Naive thymus-derived CD4-positive, alpha-beta T cell (primary cell): Measurements from ENCODE around the gene ADAMTS20. TPM values are rescaled to one million over a fixed set of nuclear protein-coding genes. Genes with fewer than 3 reads are reported as not detected.

Experiments
- ATAC-seq: fragments of 150-1000 bp; cut with Tn5 transposase; 2 replicates; pipeline ENCODE4 v1.10.0; 2021; ENCODE audit warnings: mild to moderate bottlenecking, moderate library complexity
- CTCF ChIA-PET: fragments of 350-600 bp; sonication (Branson Sonifier 250); formaldehyde crosslinking; loops from one replicate; lab custom pipeline; 2021; ENCODE audit warnings: antibody characterized with exemption; lab: Charles Lee
- POLR2A ChIA-PET: fragments of 350-600 bp; sonication (Branson Sonifier 250); formaldehyde crosslinking; loops from one replicate; lab custom pipeline; 2021; ENCODE audit warnings: antibody characterized with exemption, inconsistent platforms; lab: Charles Lee
- DNase-seq, 9 donors: peaks; one replicate each; pipeline versions ENCODE4 v3.0.0 to v3.0.0-alpha.2; 2020 to 2022; ENCODE audit warnings: mixed read lengths in 1 of 9
- H3K27ac ChIP-seq: one replicate; pipeline ENCODE4 v1.7.0; 2013; ENCODE audit warnings: mild to moderate bottlenecking, low read depth, low read length, moderate library complexity
- H3K27me3 ChIP-seq, 2 donors: one replicate each; pipeline ENCODE4 v1.7.0; 2013; ENCODE audit warnings: low read length in 2 of 2, mild to moderate bottlenecking in 2 of 2, moderate library complexity in 2 of 2; ENCODE audit not compliant: control insufficient read depth in 2 of 2, insufficient read depth in 2 of 2
- H3K36me3 ChIP-seq, 3 experiments: 1 replicate in 2 of 3; 2 replicates in 1 of 3; pipeline ENCODE4 v1.7.0; 2013; ENCODE audit warnings: low read length in 3 of 3, mild to moderate bottlenecking in 3 of 3, moderate library complexity in 1 of 3; ENCODE audit not compliant: insufficient read depth in 3 of 3, control insufficient read depth in 2 of 3
- H3K4me1 ChIP-seq, 2 donors: one replicate each; pipeline ENCODE4 v1.7.0; 2013; ENCODE audit warnings: low read length in 2 of 2, mild to moderate bottlenecking in 2 of 2, moderate library complexity in 1 of 2; ENCODE audit not compliant: control insufficient read depth in 2 of 2, insufficient read depth in 2 of 2
- H3K4me3 ChIP-seq: 2 replicates; pipeline ENCODE4 v1.7.0; 2013; ENCODE audit warnings: mild to moderate bottlenecking, low read length
- H3K9me3 ChIP-seq, 3 experiments: 1 replicate in 2 of 3; 2 replicates in 1 of 3; pipeline ENCODE4 v1.7.0; 2013; ENCODE audit warnings: low read length in 3 of 3; ENCODE audit not compliant: control insufficient read depth in 2 of 3
- H3K27ac Mint-ChIP-seq, 9 donors: one replicate each; pipeline ENCODE4 v1.8.0; 2020 to 2022; ENCODE audit warnings: mixed read lengths in 9 of 9, mild to moderate bottlenecking in 8 of 9, moderate library complexity in 5 of 9, inconsistent platforms in 2 of 9
- H3K27me3 Mint-ChIP-seq, 5 donors: one replicate each; pipeline ENCODE4 v1.8.0; 2021 to 2022; ENCODE audit warnings: mixed read lengths in 5 of 5, mild to moderate bottlenecking in 1 of 5
- H3K36me3 Mint-ChIP-seq, 5 donors: one replicate each; pipeline ENCODE4 v1.8.0; 2020 to 2022; ENCODE audit warnings: mixed read lengths in 5 of 5, mild to moderate bottlenecking in 3 of 5, inconsistent platforms in 1 of 5
- H3K4me1 Mint-ChIP-seq, 7 donors: one replicate each; pipeline ENCODE4 v1.8.0; 2020 to 2022; ENCODE audit warnings: mixed read lengths in 7 of 7, mild to moderate bottlenecking in 3 of 7, inconsistent platforms in 1 of 7
- H3K4me3 Mint-ChIP-seq, 10 donors: one replicate each; pipeline ENCODE4 v1.8.0; 2020 to 2022; ENCODE audit warnings: mild to moderate bottlenecking in 10 of 10, mixed read lengths in 10 of 10, moderate library complexity in 6 of 10, inconsistent platforms in 2 of 10
- H3K9me3 Mint-ChIP-seq, 11 donors: one replicate each; pipeline ENCODE4 v1.8.0; 2020 to 2022; ENCODE audit warnings: mixed read lengths in 11 of 11, mild to moderate bottlenecking in 4 of 11, inconsistent platforms in 1 of 11, moderate library complexity in 1 of 11
- intact Hi-C, 2 donors: fragments of 100-400 bp; cut with micrococcal nuclease; formaldehyde crosslinking; loops; one replicate each; pipeline ENCODE4 v1.15.1; 2023
- polyA plus RNA-seq, 2 donors: library from polyadenylated mRNA; unstranded; fragments of 300-500 nt; fragmentation: Illumina TruSeq; gene quantifications; one replicate each; pipeline ENCODE4 v1.2.3, GENCODE V29; 2021
- total RNA-seq, 6 experiments: library from RNA in 5 of 6; stranded (reverse) in 5 of 6; gene quantifications; 1 replicate in 5 of 6; 2 replicates in 1 of 6; pipeline ENCODE4 v1.2.3 and lab custom pipeline; 2021 to 2026

The ADAMTS20 gene
- total and polyA plus RNA-seq, 7 experiments from 2014 or later = not detected

GRCh38 chr12:43501703-43502102 is 50.3 kb downstream of the ADAMTS20 start:
- CTCF ChIA-PET = interaction anchor here (0.7 kb wide), 1 partner anchor 192 kb away, joined by 3 read pairs; no protein-coding TSS in a partner anchor
- no peak for ATAC-seq
- Histone ChIP-seq H3K36me3 (no peaks in the 10 kb centered on the region), H3K27ac (no peak overlapping the region), H3K4me3 (no peak overlapping the region), H3K4me1 (no peaks in the 10 kb centered on the region), H3K27me3 (no peaks in the 10 kb centered on the region), H3K9me3 (no peaks in the 10 kb centered on the region)
- intact Hi-C loops = loop anchor here in 1 of 2 donors (2.0 kb wide), 1 partner anchor 381 kb away; no protein-coding TSS in a partner anchor
- H3K27me3 Mint-ChIP-seq = peaks cover 0 to 4% (median 0%) of the 10 kb centered on the region in 5 donors
- H3K4me3 Mint-ChIP-seq = no peak overlapping the region
- no peak for DNase-seq
- no peaks in the 10 kb centered on the region for H3K4me1 Mint-ChIP-seq
- H3K36me3 Mint-ChIP-seq = no peaks in the 10 kb centered on the region
- POLR2A ChIA-PET = no interaction called here
- no peak overlapping the region for H3K27ac Mint-ChIP-seq
- H3K9me3 Mint-ChIP-seq = no peaks in the 10 kb centered on the region

DNA sequence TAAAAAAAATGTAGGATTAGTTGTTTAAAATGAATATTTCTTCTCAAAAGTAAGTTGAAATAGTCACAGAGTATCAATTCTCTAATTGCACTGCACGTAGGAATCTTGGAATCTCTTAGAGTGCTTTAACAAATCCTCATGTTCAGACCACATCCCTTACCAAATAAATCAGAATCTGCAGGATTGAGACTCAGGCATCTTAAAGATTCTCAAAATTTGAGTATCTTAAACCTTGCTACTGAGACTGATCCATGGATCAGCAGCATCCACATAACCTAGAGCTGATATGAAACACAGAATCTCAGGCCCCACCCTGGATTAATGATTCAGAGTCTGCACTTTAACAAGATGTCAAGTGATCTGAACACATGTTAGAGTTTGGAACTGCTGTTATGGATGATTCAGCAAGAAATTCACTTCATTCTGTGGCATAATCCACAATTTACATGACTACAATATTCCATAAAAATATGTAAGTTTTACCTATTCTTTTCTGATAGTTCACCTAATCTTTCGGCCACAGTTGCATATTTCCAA is 58.7 kb downstream of the ADAMTS20 start:
- H3K36me3 ChIP-seq = no peaks in the 10 kb centered on the region
- no peaks in the 10 kb centered on the region for H3K4me1 Mint-ChIP-seq
- no peak overlapping the region for H3K4me3 Mint-ChIP-seq
- H3K27me3 ChIP-seq = no peaks in the 10 kb centered on the region
- H3K4me1 ChIP-seq = no peaks in the 10 kb centered on the region
- peaks cover 0 to 7% (median 0%) of the 10 kb centered on the region in 5 donors for H3K27me3 Mint-ChIP-seq
- CTCF ChIA-PET = no interaction called here
- intact Hi-C loops = no loop called here
- H3K9me3 ChIP-seq = no peaks in the 10 kb centered on the region
- POLR2A ChIA-PET = no interaction called here
- no peaks in the 10 kb centered on the region for H3K36me3 Mint-ChIP-seq
- no peak overlapping the region for H3K27ac ChIP-seq
- ATAC-seq (no peak), DNase-seq (no peak)
- H3K27ac Mint-ChIP-seq = no peak overlapping the region
- no peaks in the 10 kb centered on the region for H3K9me3 Mint-ChIP-seq
- H3K4me3 ChIP-seq = no peak overlapping the region

DNA sequence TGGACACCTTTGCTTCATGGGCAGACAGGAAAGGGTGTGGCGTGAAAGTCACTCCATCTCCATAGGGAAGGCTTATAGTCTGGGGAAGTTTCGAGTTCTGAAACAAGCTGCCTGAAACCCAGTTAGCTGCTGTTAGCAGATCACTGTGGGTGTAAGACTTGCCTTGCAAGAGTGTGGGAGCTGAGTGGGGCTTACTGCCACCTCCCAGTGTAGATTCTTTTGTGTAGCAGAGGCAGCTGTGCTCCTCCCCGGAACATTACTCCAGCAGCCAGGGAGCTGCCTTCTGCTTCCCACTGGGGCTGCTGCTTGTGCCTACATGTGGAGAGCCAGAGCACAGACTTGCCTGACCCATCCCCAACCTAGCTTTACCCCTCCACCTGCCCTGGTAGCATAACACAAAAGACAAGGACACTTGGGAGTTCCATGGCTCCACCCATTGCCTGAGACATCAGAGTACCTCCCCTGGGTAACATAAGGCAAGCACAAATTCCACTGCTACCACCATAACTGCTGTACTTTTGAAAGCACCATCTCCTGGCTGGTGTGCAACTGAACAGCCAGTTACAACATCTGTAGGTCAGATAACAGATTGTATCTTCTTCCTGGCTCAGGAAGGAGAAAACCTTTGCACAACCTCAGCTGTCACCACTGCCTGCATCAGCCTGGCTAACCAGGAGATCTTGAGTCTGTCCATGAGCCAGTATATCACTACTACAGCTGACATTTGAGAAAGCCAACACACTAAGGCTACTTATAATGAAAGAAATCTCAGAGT is 69.5 kb downstream of the ADAMTS20 start:
- no peaks in the 10 kb centered on the region for H3K27me3 ChIP-seq
- intact Hi-C loops = no loop called here
- POLR2A ChIA-PET = no interaction called here
- no peak for ATAC-seq
- H3K4me3 ChIP-seq = no peak overlapping the region
- H3K27ac ChIP-seq = no peak overlapping the region
- CTCF ChIA-PET = no interaction called here
- Mint-ChIP-seq H3K27me3 (peaks cover 0 to 7% (median 0%) of the 10 kb centered on the region in 5 donors), H3K27ac (no peak overlapping the region), H3K4me3 (no peak overlapping the region), H3K4me1 (no peaks in the 10 kb centered on the region), H3K9me3 (peaks cover 0 to 17% (median 4%) of the 10 kb centered on the region in 11 donors), H3K36me3 (no peaks in the 10 kb centered on the region)
- DNase-seq = no peak
- H3K36me3 ChIP-seq = no peaks in the 10 kb centered on the region
- H3K9me3 ChIP-seq = no peaks in the 10 kb centered on the region
- H3K4me1 ChIP-seq = no peaks in the 10 kb centered on the region

DNA sequence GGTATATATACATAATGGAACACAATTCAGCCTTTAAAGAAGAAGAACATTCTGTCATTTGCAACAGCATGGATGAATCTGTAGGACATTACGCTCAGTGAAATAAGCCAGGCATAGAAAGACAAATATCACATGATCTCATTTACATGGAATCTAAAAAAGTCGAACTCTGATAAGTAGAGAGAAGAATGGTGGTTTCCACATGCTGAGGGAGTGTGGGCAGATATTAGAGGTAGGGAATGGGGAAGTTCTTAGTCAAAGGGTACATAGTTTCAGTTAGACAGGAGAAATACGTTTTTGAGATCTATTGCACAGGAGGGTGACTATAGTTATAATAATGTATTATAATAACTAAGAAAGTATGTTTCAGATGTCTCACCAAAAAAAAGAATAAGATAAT is 71.4 kb downstream of the ADAMTS20 start:
- H3K27ac ChIP-seq = no peak overlapping the region
- Mint-ChIP-seq H3K27ac (no peak overlapping the region), H3K4me1 (no peaks in the 10 kb centered on the region), H3K9me3 (peaks cover 0 to 11% (median 2%) of the 10 kb centered on the region in 11 donors), H3K36me3 (no peaks in the 10 kb centered on the region), H3K4me3 (no peak overlapping the region), H3K27me3 (peaks cover 0 to 7% (median 0%) of the 10 kb centered on the region in 5 donors)
- H3K36me3 ChIP-seq = no peaks in the 10 kb centered on the region
- no peak overlapping the region for H3K4me3 ChIP-seq
- DNase-seq (no peak), ATAC-seq (no peak)
- intact Hi-C loops = no loop called here
- no peaks in the 10 kb centered on the region for H3K27me3 ChIP-seq
- POLR2A ChIA-PET = no interaction called here
- H3K4me1 ChIP-seq = no peaks in the 10 kb centered on the region
- CTCF ChIA-PET = no interaction called here
- no peaks in the 10 kb centered on the region for H3K9me3 ChIP-seq

DNA sequence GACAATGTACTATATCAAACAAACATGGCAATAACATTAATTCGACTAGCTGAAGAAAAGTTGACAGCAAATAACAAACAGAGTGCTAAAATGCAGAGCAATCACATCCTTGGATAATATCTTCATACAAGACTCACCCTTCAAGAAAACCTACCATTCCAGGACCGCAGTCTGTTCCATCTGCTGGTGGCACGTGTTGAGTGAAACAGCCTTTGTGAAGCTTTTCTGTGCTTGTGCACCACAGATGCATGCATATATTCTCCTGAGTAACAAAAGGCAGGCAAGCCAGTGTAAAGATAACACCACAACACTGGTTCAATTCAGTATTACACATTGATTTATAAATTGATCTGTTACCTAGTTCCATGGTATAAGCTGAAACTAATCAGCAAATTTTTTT is 89.3 kb downstream of the ADAMTS20 start:
- H3K27ac ChIP-seq = no peak overlapping the region
- H3K4me1 ChIP-seq = no peaks in the 10 kb centered on the region
- Mint-ChIP-seq H3K4me1 (no peaks in the 10 kb centered on the region), H3K9me3 (peaks cover 0 to 2% (median 0%) of the 10 kb centered on the region in 11 donors), H3K27me3 (peaks cover 0 to 5% (median 0%) of the 10 kb centered on the region in 5 donors), H3K4me3 (no peak overlapping the region), H3K36me3 (no peaks in the 10 kb centered on the region), H3K27ac (no peak overlapping the region)
- ATAC-seq (no peak), DNase-seq (no peak)
- H3K27me3 ChIP-seq = no peaks in the 10 kb centered on the region
- H3K9me3 ChIP-seq = no peaks in the 10 kb centered on the region
- ChIA-PET CTCF (interaction anchor here (0.7 kb wide), 1 partner anchor 1907 kb away, joined by 3 read pairs; no protein-coding TSS in a partner anchor), POLR2A (no interaction called here)
- intact Hi-C loops = no loop called here
- H3K36me3 ChIP-seq = no peaks in the 10 kb centered on the region
- H3K4me3 ChIP-seq = no peak overlapping the region

GRCh38 chr12:43462080-43462479 is 89.9 kb downstream of the ADAMTS20 start:
- intact Hi-C loops = no loop called here
- Histone ChIP-seq H3K27ac (no peak overlapping the region), H3K9me3 (no peaks in the 10 kb centered on the region), H3K36me3 (no peaks in the 10 kb centered on the region), H3K4me1 (no peaks in the 10 kb centered on the region), H3K27me3 (no peaks in the 10 kb centered on the region), H3K4me3 (no peak overlapping the region)
- no peak overlapping the region for H3K27ac Mint-ChIP-seq
- H3K9me3 Mint-ChIP-seq = peaks cover 0 to 7% (median 2%) of the 10 kb centered on the region in 11 donors
- DNase-seq (no peak), ATAC-seq (no peak)
- no peaks in the 10 kb centered on the region for H3K4me1 Mint-ChIP-seq
- POLR2A ChIA-PET = no interaction called here
- CTCF ChIA-PET = interaction anchor here (0.7 kb wide), 1 partner anchor 1906 kb away, joined by 3 read pairs; no protein-coding TSS in a partner anchor
- no peaks in the 10 kb centered on the region for H3K36me3 Mint-ChIP-seq
- H3K4me3 Mint-ChIP-seq = no peak overlapping the region
- no peaks in the 10 kb centered on the region for H3K27me3 Mint-ChIP-seq
